GM10266 (cell line): ENCODE measurements around the gene COX4I1.

Source experiments
- DNase-seq: peaks from one replicate; pipeline ENCODE4 v3.0.0; 2012; ENCODE audit errors: extremely low spot score
- CTCF ChIP-seq: IDR thresholded peaks from 2 replicates; pipeline ENCODE4 v1.5.1; 2012; ENCODE audit warnings: mild to moderate bottlenecking, low read depth; ENCODE audit not compliant: control insufficient read depth, insufficient read depth; ENCODE audit errors: missing control alignments

The COX4I1 gene

GRCh38 chr16:85846461-85846860, 47.0 kb downstream of the COX4I1 start:
- no peak for TF ChIP-seq CTCF
- DNase-seq, result no peak

- DNase-seq, result no peak
- TF ChIP-seq CTCF, result no peak
Measured at GRCh38 chr16:85847036-85847435, 47.5 kb downstream of the COX4I1 start.

- no peak for TF ChIP-seq CTCF
- DNase-seq, result no peak
Measured at GRCh38 chr16:85847681-85848601, 48.4 kb downstream of the COX4I1 start.

- DNase-seq, result no peak
- no peak for TF ChIP-seq CTCF
Measured at GRCh38 chr16:85848986-85849385, 49.5 kb downstream of the COX4I1 start.

- DNase-seq, result no peak
- TF ChIP-seq CTCF, result no peak
Measured at GRCh38 chr16:85849388-85849787, 49.9 kb downstream of the COX4I1 start.

GRCh38 chr16:85850344-85850880, 50.9 kb downstream of the COX4I1 start:
- no peak for DNase-seq
- TF ChIP-seq CTCF, result no peak
